KBM-7 (cell line): ENCODE results near the gene CD4.

Source experiments
- DNase-seq: peaks from one replicate; pipeline ENCODE4 v3.0.0-alpha.2; 2015
- in situ Hi-C: fragments of 300-500 bp; cut with MboI; formaldehyde crosslinking; loops from 2 replicates; pipeline ENCODE4 v1.14.3; 2020; ENCODE audit warnings: low sequenced_read_pairs, low pct_unique_long_range_greater_than_20kb, mixed read lengths

The CD4 gene

DNA sequence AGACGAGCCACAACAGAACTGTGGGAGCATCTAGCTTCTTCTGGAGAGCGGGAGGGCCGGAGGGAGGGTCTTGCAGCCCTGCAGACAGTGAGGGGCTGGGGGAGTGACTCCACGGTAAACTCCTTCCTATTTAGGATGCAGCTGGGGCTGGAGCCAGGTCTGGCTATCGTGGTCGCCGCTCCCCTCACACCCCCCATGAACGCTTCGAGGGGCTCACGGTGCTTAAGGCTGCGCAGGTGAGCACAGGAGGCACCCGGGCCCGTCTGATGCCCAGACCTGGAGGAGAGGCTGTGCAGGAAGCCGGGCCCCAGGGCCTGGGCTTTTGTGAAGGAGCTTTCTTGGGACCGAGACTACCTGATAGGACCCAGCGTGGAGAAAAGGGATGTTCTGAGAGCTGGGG, 47.5 kb downstream of the CD4 start:
- no peak for DNase-seq

DNA sequence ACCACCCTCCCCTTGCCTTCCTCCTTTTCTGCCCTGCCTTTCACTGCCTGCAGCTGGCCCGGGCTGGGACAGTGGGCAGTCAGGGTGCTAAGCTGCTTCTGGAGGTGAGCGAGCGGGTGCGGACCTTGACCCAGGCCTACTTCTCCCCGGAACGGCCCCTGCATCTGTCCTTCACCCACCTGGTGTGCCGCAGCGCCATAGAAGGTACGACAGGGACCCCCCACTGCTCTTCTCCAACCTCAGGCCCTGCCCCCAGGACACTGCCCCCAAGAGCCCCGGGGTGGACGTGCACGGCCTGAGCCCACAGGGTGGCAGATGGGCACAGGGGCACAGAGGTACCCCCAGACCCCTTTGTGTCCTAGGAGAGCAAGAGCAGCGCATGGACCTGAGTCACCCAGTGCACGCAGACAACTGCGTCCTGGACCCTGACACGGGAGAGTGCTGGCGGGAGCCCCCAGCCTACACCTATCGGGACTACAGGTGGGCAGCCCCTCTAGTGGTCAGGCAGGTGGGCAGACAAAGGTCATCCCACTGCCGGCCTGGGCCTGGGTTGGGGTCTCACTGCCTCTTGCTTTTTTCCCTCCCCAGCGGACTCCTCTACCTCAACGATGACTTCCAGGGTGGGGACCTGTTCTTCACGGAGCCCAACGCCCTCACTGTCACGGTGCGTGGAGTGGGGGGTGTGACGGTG, 48.2 kb downstream of the CD4 start:
- in situ Hi-C loops, result no loop called here
- no peak for DNase-seq

More for the DNA sequence above, 47.5 kb downstream of the CD4 start:
- in situ Hi-C loops, result no loop called here

DNA sequence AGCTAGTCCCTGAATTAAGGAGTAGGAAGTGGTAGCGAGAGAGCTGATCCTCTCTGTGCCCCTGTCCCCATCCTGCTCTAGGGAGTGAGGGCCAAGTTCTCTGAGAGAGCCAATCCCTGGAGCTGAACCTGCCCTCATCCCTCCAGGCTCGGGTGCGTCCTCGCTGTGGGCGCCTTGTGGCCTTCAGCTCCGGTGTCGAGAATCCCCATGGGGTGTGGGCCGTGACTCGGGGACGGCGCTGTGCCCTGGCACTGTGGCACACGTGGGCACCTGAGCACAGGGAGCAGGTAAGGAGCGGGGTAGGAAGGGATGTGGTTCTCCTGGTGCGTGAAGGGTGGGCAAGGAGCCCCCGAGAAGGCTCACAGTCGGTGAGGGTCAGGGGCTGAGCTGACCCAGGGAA, 49.5 kb downstream of the CD4 start:
- no peak for DNase-seq
- in situ Hi-C loops, result no loop called here

DNA sequence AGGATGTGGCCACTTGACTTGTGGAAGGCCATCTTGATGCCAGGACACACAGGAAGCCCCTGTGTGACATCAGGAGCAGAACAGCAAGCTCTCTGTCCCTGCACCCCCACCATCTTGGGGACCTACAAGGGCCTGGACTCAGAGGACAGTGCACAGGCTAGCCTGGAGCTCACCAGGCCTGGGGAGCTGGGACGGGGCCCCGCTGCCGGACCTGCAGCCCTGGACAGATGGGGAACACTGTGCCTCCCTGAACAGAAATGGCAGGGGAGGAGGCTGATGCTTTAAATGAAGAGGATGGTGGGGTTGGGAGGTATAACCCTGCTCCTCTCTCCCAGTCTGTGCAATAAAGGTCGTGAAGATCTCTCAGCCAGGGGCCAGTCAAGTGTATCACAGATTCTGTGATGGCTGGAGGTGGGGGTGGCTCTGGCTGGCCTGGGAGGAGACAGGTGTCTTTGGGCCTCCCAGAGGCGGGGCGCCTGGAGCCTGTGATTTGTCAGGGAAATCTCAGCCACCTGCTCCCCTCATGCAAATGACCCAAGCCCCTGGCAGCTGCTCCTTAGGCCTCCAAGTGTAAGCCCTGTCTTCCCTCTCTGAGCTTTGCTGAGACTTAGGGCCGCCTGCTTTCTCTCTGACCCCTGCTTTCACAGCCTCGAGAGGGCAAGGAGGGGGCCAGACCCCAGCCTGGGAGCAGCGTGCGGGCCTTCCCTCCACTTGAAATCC, 50.3 kb downstream of the CD4 start:
- DNase-seq, result no peak
- in situ Hi-C loops, result no loop called here

DNA sequence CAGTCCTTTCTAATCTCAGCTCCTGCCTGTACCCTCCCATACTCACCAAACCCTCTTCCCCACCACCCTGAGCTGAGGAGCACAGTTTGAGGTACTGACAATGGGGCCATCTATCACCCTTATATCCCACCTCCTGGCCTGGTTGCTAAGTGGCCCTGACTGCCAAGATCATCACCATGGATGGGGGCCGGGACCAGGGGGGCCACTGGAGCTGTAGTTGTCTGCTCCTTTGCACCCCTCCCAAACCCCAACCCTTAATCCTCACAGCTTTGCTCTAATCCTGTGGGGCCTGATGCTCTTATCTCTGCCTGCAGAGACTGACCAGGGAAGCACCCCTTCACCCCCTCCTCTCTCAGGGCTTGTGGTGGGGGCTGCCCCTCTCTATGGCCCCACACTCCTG, 51.0 kb downstream of the CD4 start:
- DNase-seq, result no peak
- in situ Hi-C loops, result no loop called here

DNA sequence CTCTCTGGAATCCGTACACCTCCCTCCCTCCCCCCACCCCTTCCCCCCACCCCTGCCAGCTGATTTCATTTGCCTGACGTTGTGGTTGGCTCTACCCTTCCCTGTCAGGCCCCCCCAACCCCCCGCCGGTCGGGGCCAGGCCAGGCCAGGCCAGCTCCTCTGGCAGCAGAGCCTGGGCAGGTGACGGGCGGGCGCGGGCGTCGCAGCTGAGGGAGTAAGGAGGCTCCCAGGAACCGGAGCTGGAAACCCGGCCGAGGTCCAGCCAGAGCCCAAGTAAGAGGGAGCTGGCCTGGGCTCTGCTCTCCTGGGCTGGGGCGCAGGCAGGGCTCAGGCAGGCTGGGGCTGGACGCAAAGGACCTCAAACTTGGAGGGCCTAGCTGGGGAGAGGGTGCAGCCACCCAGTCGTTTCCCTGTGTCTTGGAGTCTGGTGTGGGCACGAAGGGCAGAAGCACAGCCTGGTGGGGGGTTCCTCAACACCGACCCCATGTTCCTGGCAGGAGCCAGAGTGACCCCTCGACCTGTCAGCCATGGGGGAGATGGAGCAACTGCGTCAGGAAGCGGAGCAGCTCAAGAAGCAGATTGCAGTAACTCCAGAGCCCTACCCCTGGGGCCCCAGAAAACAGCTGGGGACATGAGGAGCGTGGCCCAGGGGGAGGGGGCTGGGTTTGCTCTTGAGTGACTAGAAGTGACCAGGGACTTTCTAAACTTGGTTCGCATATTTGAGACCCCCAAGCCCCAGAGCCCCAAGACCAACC, 51.6 kb downstream of the CD4 start, which contains the start of gene GNB3:
TSS of gene GNB3 (plus strand) at position 165 of the 755 bp plus-strand sequence. CDS start at position 528, 363 bp downstream.
- DNase-seq, result no peak
- in situ Hi-C loops, result no loop called here

DNA sequence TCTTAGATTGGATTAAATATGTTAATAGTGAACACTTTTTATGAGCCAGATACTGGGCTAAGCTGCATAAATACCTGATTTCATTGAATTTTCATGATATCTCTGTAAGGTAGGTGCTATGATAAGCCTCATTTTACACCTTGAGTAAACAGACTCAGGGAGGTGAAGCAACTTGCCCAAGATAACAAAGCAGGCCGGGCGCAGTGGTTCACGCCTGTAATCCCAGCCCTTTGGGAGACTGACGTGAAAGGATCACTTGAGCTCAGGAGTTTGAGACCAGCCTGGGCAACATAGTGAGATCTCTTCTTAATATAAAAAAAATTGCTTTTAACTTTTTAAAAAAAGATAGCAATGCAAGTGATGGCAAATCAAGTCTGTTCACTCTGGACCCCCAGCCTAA, 52.7 kb downstream of the CD4 start:
- no peak for DNase-seq
- in situ Hi-C loops, result no loop called here

DNA sequence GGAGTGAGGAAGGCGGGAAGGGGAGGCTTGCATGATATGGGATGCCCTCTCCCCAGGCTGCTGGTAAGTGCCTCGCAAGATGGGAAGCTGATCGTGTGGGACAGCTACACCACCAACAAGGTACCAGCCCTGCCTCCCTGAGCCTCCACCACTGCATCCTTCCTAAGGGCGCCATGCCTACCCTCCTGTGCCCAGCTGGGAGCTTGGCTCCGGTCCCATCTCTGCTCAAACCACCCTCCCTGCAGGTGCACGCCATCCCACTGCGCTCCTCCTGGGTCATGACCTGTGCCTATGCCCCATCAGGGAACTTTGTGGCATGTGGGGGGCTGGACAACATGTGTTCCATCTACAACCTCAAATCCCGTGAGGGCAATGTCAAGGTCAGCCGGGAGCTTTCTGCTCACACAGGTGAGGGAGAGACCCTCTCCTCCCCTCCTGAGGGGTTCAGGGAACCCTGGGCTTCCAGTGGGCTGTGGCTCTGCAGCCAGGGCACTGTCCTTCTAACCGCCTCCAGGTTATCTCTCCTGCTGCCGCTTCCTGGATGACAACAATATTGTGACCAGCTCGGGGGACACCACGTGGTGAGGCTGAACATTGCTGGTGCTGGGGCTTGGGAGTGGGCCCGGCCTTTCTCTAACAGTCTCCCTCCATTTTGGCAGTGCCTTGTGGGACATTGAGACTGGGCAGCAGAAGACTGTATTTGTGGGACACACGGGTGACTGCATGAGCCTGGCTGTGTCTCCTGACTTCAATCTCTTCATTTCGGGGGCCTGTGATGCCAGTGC, 54.0 kb downstream of the CD4 start:
- DNase-seq, result no peak

DNA sequence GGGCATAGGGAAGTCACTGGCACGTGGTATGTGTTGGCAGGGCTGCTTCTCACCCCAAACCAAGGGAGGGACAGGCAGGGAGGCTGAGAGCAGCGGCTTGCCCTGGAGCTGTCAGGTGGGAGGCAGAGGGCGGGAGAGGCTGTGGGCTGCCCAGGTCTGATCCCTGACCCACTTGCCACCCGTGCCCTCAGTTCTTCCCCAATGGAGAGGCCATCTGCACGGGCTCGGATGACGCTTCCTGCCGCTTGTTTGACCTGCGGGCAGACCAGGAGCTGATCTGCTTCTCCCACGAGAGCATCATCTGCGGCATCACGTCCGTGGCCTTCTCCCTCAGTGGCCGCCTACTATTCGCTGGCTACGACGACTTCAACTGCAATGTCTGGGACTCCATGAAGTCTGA, 56.1 kb downstream of the CD4 start:
- no peak for DNase-seq
- in situ Hi-C loops, result no loop called here

More for the DNA sequence above, 54.0 kb downstream of the CD4 start:
- in situ Hi-C loops, result no loop called here

DNA sequence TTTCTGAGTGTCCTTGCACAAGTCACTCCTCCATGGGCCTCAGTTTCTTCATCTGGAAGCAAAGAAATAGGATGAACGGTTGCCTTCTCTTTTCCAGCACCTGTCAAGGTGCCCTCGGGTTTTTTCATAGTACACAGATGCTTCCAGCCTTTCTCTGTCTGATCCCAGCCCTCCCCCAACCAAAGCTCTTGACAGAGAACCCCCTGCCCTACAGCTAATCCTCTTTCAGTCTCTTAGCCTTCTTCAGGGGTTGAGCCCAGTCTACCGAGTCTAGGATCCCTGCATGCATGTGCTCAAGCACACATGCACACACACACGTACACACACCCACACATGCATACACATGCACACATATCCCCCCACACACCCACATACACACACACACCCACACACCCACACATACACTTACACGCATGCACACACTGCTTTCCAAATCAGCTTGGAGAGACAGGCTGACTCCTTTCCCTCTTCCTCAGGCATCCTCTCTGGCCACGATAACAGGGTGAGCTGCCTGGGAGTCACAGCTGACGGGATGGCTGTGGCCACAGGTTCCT, 57.1 kb downstream of the CD4 start:
- in situ Hi-C loops, result no loop called here
- DNase-seq, result no peak

DNA sequence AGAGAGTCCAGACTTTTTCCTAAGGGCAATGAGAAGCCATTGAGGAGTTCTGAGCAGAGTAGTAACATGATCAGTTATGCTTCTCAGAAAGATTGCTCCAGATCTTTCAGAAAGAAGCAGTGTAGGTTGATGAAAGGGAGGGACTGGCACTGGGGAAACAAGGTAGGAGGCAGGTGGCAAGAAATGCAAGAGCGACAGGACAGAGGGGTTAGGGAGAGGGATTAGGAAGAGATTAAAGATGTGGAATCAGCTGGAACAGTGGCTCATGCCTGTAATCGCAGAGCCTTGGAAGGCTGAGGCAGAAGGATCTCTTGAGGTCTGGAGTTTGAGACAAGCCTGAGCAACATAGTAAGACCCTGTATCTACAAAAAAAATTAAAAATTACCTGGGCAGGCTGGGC, 58.3 kb downstream of the CD4 start:
- in situ Hi-C loops, result no loop called here

DNA sequence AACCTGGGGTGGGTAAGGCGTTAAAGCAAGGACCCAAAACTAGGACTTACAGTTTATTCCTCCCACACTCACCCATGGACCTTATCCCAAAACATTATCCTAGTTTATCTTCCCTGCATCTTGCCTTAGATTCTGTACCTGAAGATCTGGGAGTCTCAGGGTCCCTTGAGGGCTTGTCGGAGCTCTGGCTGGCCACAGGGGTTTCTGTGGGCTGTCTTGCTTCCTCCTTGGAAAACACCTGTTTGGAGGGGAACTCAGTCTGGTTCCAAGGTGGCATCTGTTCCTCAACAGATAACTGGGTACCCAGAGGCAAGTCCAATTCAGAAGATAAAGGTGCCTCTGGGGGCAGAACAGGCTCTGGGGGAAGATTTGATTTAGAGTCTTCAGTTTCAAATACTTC, 60.1 kb downstream of the CD4 start:
- DNase-seq, result no peak
- in situ Hi-C loops, result no loop called here

More for the DNA sequence above, 58.3 kb downstream of the CD4 start:
- no peak for DNase-seq

DNA sequence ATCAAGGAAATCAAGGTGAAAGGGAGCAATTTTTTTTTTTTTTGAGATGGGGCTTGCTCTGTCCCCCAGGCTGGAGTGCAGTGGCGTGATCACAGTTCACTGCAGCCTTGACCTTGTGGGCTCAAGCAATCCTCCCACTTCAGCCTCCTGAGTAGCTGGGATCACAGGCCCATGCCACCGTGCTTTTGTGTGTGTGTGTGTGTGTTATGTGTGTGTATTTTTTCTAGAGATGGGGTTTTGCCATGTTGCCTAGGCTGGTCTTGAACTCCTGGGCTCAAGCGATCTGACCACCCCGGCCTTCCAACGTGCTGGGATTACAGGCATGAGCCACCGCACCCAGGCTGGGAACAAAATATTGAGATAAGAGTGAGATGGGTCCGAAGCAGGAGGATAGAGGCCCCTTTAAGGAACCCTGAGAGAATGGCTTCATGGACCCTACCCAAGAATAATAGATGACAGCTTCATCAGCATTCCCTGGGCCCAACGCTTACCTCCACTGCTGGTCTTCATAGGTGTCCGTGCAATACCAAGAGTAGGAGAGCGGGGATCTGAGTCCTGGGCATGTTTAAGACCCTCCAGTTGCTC, 60.7 kb downstream of the CD4 start:
- in situ Hi-C loops, result no loop called here
- DNase-seq, result no peak

DNA sequence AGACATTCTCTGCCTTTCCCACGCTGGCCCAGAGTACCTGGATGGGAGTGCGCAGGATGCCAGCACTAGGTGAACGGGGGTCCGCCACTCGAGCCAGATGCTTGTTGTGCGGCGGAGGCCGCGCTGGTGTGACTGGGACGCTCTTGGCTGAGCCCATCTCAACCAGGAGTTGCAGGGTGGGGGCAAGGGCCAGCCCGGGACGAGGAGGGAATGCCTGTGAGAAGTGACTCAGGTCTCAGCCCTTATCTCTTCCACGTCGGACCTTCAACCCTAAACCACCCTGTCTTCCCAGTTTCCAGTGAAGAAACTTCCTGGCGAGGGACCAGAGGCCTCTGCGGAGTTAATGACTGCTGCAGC, 61.4 kb downstream of the CD4 start:
- in situ Hi-C loops, result no loop called here
- no peak for DNase-seq

DNA sequence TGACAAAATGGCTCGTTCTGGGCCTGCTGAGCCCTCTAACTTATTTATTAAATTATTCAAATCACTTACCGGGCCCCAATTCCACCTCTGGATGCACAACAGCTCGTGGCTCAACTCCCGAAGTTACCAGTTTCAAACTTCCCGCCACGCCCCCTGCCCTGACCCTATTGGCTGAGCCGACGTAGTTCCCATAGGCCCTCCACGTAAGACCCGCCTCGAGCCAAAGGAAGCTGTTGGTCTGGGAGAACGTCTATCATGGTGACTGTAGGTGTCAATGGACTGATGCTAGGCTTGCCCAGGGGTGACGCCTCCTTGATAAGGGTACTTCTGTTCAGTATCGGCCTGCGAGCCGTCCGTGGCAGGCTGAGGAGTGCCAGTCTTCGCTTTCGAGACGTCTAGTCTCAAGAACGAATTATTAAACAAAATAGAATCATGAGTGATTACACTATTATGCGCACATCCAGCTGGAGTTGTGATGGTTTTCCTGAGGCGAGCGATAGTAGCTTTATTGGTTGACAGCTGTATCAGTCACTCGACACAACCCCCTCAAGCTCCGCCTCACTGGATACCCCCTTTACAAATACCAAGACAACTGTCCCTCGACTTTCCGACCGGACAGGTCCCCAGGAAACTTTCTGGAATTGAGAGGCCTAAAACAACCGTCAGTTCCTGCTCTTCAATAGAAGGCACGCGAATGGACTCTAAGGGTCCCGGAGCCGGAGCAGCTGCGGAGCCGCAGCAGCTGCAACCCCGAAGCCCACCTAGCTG, 62.0 kb downstream of the CD4 start, which contains the start of gene CDCA3:
TSS of gene CDCA3 (minus strand) at position 134 of the 768 bp plus-strand sequence. CDS start 334 bp downstream, outside the sequence.
- in situ Hi-C loops, result no loop called here
- peak; percentile 97 for DNase-seq

DNA sequence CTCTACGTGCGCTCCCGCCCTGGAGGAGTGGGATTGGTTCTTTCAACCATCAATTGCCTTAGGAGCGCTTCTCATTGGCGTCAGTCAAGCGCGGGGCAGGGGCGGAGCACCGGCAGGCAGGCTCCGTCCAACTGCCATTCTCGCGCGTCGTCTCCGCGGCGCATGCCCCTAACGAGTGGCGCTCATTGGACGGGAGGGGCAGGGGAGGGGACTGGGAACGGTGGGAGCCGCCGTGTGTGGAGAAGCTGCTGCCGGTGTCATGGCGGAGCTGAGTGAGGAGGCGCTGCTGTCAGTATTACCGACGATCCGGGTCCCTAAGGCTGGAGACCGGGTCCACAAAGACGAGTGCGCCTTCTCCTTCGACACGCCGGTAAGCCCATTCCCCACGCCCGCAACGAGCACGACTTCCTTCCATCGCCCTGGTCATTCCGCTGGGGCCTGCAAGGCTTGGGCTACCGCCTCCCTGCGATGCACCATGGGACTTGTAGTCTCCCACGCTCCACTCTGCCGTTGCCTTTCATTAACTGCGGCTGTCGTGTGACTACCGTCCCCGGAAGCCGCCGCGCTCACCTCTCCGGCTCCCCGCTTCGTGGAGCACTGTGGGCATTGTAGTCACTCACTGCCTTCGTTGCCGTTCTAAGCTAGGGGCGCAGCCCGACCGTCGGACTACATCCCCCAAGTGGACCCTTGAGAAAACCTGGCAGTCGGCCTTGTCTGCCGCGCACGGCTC, 62.8 kb downstream of the CD4 start, which contains the start of gene USP5:
TSS of gene USP5 (plus strand) at position 230 of the 730 bp plus-strand sequence. CDS start at position 260, 30 bp downstream.
- in situ Hi-C loops, result no loop called here
- DNase-seq, result peak; percentile 99

DNA sequence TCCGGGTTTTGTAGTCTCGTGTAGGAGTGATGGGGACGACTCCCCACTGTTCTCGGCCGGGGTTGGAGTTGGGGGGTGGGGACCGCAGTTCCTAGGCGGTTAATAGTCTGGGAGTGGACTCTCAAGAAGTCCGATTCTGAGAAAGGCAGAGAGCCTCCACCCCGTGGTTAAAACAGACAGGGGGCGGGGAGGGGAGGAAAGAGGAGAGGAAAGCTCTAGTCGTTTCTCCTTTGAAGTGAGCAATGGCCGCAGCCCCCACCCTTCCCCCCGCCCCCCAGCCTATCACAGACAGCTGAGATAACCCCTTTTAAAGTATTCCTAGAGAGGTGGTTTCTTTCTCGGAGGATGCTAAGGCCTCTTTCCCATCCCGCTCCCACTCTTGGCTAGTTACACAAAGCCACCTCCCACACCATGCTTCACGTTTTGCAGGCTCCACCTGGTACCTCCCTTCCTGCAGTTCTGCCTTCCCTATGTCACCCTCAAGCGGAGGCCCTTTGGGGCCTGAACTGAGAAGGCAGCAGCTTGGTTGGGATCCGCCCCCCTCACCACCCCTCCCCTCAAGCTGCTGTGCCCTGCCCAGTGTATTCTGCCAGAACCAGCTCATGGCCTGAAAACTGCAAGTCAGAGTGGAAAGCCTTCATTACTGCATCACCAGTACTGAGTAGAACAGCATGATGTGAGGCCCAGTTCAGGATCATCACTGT, 63.5 kb downstream of the CD4 start:
- in situ Hi-C loops, result no loop called here
- peak; percentile 57 for DNase-seq
